ENCODE data around the gene WASF2. TPM values are rescaled to one million over a fixed set of nuclear protein-coding genes. Genes with fewer than 3 reads are reported as not detected.

WASF2 gene
- total and polyA plus RNA-seq, 2 of the 13 experiments (the other 11 are each of a cell fraction or from before 2014, with no cell fraction given), result 10.4 to 27.7 TPM

GRCh38 chr1:27522432-27523336, 32.7 kb upstream of the WASF2 start (continued):
- TF ChIP-seq CENPBD1 (CRISPR knock-in tag; IDR thresholded peaks at IDR 0.05; ENCODE audit: borderline replicate concordance, low read depth) (no peak), ZBTB3 (CRISPR knock-in tag; IDR thresholded peaks at IDR 0.05; ENCODE audit: borderline replicate concordance, low read depth) (peak; percentile 33; the same call in 1 of the 2 replicates), ZNF629 (CRISPR knock-in tag; conservative IDR thresholded peaks at IDR 0.05) (no peak), SP140L (CRISPR knock-in tag; IDR thresholded peaks at IDR 0.05; ENCODE audit: borderline replicate concordance) (no peak), E2F5 (CRISPR knock-in tag; conservative IDR thresholded peaks at IDR 0.05) (no peak), ZNF7 (CRISPR knock-in tag; IDR thresholded peaks at IDR 0.05) (no peak), ZNF550 (CRISPR knock-in tag; IDR thresholded peaks at IDR 0.05; ENCODE audit: borderline replicate concordance) (no peak), PRDM15 (CRISPR knock-in tag; IDR thresholded peaks at IDR 0.05) (no peak), ZNF597 (CRISPR knock-in tag; IDR thresholded peaks at IDR 0.05) (no peak), ZBTB7B (CRISPR knock-in tag; IDR thresholded peaks at IDR 0.05) (no peak; the same call in 1 of the 2 replicates), ZKSCAN1 (IDR thresholded peaks at IDR 0.05; ENCODE audit: low read length) (no peak), IRF9 (CRISPR knock-in tag; IDR thresholded peaks at IDR 0.05; ENCODE audit: borderline replicate concordance) (no peak), ZNF616 (CRISPR knock-in tag; IDR thresholded peaks at IDR 0.05; ENCODE audit: low read depth) (no peak), ZNF331 (CRISPR knock-in tag; IDR thresholded peaks at IDR 0.05) (0 out of 2 replicates have a peak, but pooled peaks have one; percentile 16), ETS1 (CRISPR knock-in tag; IDR thresholded peaks at IDR 0.05) (no peak), STAG1 (CRISPR knock-in tag; IDR thresholded peaks at IDR 0.05) (peak; percentile 54), ZBTB38 (CRISPR knock-in tag; IDR thresholded peaks at IDR 0.05) (peak; percentile 56; the same call in 1 of the 2 replicates), ZNF121 (CRISPR knock-in tag; IDR thresholded peaks at IDR 0.05) (no peak)
